Suprapubic skin (tissue), 4 donors: ENCODE measurements around the gene DGLUCY. TPM values are rescaled to one million over a fixed set of nuclear protein-coding genes. Genes with fewer than 3 reads are reported as not detected.

Experiments
- DNase-seq, 2 donors: peaks; one replicate each; pipeline ENCODE4 v3.0.0-alpha.2; 2019; ENCODE audit warnings: low spot score in 2 of 2
- H3K27ac ChIP-seq: fragments of 200-600 bp; sonication (generic); one replicate; pipeline ENCODE4 v1.5.1; 2019
- H3K27me3 ChIP-seq: fragments of 200-600 bp; sonication (generic); one replicate; pipeline ENCODE4 v1.5.1; 2019
- H3K36me3 ChIP-seq: fragments of 200-600 bp; sonication (generic); one replicate; pipeline ENCODE4 v1.5.1; 2019
- H3K4me1 ChIP-seq: fragments of 200-600 bp; sonication (generic); one replicate; pipeline ENCODE4 v1.5.1; 2019
- H3K4me3 ChIP-seq: fragments of 200-600 bp; sonication (generic); one replicate; pipeline ENCODE4 v1.5.1; 2019; ENCODE audit warnings: mild to moderate bottlenecking
- H3K9me3 ChIP-seq: fragments of 200-600 bp; sonication (generic); one replicate; pipeline ENCODE4 v1.5.1; 2019
- EP300 ChIP-seq: sonication (generic); formaldehyde crosslinking; IDR thresholded peaks from one replicate; pipeline ENCODE4 v1.6.1; 2017; ENCODE audit warnings: antibody characterized with exemption
- POLR2A ChIP-seq, 2 donors: fragments of 450-650 bp; IDR thresholded peaks; one replicate each; pipeline ENCODE4 v1.6.1; 2017; ENCODE audit warnings: antibody characterized with exemption in 2 of 2, mild to moderate bottlenecking in 2 of 2, moderate library complexity in 2 of 2
- POLR2AphosphoS5 ChIP-seq, 3 donors: sonication (generic); formaldehyde crosslinking; IDR thresholded peaks; one replicate each; pipeline ENCODE4 v1.6.1; 2017; ENCODE audit warnings: antibody characterized with exemption in 3 of 3
- WGBS: methylation state at CpG from one replicate; pipeline ENCODE4 v1.1.5; 2018; 5-methylcytosine and 5-hydroxymethylcytosine counted together
- total RNA-seq, 4 donors: library from RNA; depleted of rRNA; stranded (reverse); fragments of >200 nt; gene quantifications; one replicate each; pipeline ENCODE4 v1.1.0, GENCODE V29; 2016
- TF ChIP-seq, protein P1 (sequence below), 2 donors: fragments of 200-600 bp in 1 of 2; fragments of 450-650 bp in 1 of 2; sonication (generic) in 1 of 2; IDR thresholded peaks; one replicate each; pipeline ENCODE4 v1.5.1; 2016 to 2019; ENCODE audit warnings: antibody characterized with exemption in 2 of 2, mild to moderate bottlenecking in 1 of 2, moderate library complexity in 1 of 2

DGLUCY gene
- total RNA-seq, 4 donors from 2014 or later = 54.0 to 94.9 (median 69.3) TPM

DNA sequence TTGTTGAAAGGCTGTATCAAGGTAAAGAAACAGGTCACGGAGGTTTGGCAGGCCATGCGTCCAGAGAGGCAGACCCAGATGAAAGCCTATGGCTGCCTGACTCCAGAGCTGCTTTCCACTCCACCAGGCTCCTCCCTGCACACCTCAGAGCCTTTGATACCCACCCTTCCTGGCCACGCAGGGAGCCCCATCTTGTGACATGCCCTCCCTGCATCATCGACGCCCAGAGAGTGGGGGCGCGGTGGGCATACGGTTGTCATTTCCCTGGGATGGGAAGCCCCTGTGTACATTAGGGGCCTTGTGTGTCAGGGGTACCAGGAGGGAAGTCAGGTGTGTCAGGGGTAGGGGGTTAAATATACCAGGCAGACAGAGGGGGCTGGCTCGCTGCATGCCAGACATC is 160.9 kb downstream of the DGLUCY start:
- Histone ChIP-seq H3K4me3 (no peak overlapping the region), H3K36me3 (peaks cover 17% of the 10 kb centered on the region), H3K9me3 (no peaks in the 10 kb centered on the region), H3K4me1 (peaks cover 1% of the 10 kb centered on the region), H3K27ac (no peak overlapping the region), H3K27me3 (no peaks in the 10 kb centered on the region)
- WGBS = 98% methylated on average over 9 of the region's 9 CpGs
- DNase-seq = no peak
- TF ChIP-seq POLR2AphosphoS5 (IDR thresholded peaks at IDR 0.05) (no peak), POLR2A (IDR thresholded peaks at IDR 0.05) (no peak), EP300 (no peak)
- TF ChIP-seq, protein P1, sequence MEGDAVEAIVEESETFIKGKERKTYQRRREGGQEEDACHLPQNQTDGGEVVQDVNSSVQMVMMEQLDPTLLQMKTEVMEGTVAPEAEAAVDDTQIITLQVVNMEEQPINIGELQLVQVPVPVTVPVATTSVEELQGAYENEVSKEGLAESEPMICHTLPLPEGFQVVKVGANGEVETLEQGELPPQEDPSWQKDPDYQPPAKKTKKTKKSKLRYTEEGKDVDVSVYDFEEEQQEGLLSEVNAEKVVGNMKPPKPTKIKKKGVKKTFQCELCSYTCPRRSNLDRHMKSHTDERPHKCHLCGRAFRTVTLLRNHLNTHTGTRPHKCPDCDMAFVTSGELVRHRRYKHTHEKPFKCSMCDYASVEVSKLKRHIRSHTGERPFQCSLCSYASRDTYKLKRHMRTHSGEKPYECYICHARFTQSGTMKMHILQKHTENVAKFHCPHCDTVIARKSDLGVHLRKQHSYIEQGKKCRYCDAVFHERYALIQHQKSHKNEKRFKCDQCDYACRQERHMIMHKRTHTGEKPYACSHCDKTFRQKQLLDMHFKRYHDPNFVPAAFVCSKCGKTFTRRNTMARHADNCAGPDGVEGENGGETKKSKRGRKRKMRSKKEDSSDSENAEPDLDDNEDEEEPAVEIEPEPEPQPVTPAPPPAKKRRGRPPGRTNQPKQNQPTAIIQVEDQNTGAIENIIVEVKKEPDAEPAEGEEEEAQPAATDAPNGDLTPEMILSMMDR (IDR thresholded peaks at IDR 0.05) = no peak

Other genes starting within 250 kb of the DGLUCY start
- 10 to 100 TPM in 3 of 4 donors, 1 to 10 TPM in 1; 6.4 to 14.2 (median 11.2) TPM for gene RPS6KA5, start 53.4 kb upstream of the DGLUCY start, total RNA-seq
- 1 to 10 TPM in 3 of 4 donors, under 1 TPM in 1; 0.95 to 4.3 (median 1.6) TPM for gene GPR68, start 130.6 kb downstream of the DGLUCY start, total RNA-seq